Upper lobe of left lung (tissue), 4 donors: Measurements from ENCODE around the gene ARHGAP26.

Experiments
- POLR2A ChIP-seq, 4 donors: fragments of 450-650 bp; IDR thresholded peaks; one replicate each; pipeline ENCODE4 v1.5.1; 2016 to 2017; ENCODE audit warnings: antibody characterized with exemption in 4 of 4, mild to moderate bottlenecking in 2 of 4
- POLR2AphosphoS5 ChIP-seq, 2 donors: sonication (generic); formaldehyde crosslinking; IDR thresholded peaks; one replicate each; pipeline ENCODE4 v1.5.1; 2017; ENCODE audit warnings: antibody characterized with exemption in 2 of 2
- TF ChIP-seq, protein P1 (sequence below), 6 experiments: fragments of 450-650 bp in 4 of 6; fragments of 200-600 bp in 2 of 6; sonication (generic) in 2 of 6; IDR thresholded peaks; one replicate each; pipeline ENCODE4 v1.5.1; 2016 to 2019; ENCODE audit warnings: antibody characterized with exemption in 6 of 6

GRCh38 chr5:143226872-143227271 lies 456.7 kb downstream of the ARHGAP26 start:
- TF ChIP-seq, protein P1, sequence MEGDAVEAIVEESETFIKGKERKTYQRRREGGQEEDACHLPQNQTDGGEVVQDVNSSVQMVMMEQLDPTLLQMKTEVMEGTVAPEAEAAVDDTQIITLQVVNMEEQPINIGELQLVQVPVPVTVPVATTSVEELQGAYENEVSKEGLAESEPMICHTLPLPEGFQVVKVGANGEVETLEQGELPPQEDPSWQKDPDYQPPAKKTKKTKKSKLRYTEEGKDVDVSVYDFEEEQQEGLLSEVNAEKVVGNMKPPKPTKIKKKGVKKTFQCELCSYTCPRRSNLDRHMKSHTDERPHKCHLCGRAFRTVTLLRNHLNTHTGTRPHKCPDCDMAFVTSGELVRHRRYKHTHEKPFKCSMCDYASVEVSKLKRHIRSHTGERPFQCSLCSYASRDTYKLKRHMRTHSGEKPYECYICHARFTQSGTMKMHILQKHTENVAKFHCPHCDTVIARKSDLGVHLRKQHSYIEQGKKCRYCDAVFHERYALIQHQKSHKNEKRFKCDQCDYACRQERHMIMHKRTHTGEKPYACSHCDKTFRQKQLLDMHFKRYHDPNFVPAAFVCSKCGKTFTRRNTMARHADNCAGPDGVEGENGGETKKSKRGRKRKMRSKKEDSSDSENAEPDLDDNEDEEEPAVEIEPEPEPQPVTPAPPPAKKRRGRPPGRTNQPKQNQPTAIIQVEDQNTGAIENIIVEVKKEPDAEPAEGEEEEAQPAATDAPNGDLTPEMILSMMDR (IDR thresholded peaks at IDR 0.05), result no peak
- TF ChIP-seq POLR2A (IDR thresholded peaks at IDR 0.05) (no peak), POLR2AphosphoS5 (IDR thresholded peaks at IDR 0.05) (no peak)
